ENCODE results near the gene MITF. TPM values are rescaled to one million over a fixed set of nuclear protein-coding genes. Genes with fewer than 3 reads are reported as not detected.

MITF gene
- polyA plus RNA-seq, 1 donor from 2014 or later = not detected

DNA sequence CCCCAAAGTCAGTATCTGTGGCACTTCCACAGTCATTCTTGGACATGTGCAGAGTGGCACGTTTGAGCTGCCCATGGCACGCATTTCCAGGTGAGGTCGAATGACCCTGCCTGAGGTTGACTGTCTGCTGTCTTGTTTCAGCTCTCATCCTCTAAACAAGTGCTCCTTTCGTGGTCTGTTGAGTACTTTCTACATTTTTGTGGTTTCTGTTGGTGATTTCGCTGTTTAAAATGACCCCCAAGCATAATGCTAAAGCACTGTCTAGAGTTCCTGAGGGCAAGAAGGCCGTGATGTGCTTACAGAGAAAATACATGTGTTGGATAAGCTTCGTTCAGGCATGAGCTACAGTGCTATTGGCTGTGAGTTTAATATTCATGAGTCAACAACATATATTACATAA, 220.3 kb downstream of the MITF start:
- Histone ChIP-seq H3K27me3 (ENCODE audit: insufficient read depth, low read depth, low read length) (no peaks in the 10 kb centered on the region), H3F3A (ENCODE audit: insufficient read depth, low read length, poor library complexity, severe bottlenecking) (no peaks in the 10 kb centered on the region), H3K4me2 (ENCODE audit: low read length) (no peak overlapping the region), H4K20me1 (ENCODE audit: insufficient read depth) (no peaks in the 10 kb centered on the region), H3K9me3 (ENCODE audit: low read length) (no peaks in the 10 kb centered on the region), H3K4me3 (ENCODE audit: low read length) (no peak overlapping the region), H2AFZ (ENCODE audit: low read depth, low read length) (no peak overlapping the region), H3K9me2 (ENCODE audit: insufficient read depth, low read length) (no peaks in the 10 kb centered on the region), H3K27ac (ENCODE audit: low read length) (no peak overlapping the region), H3K79me2 (replicated peaks; ENCODE audit: insufficient read depth, low read length) (no peaks in the 10 kb centered on the region), H3K36me3 (ENCODE audit: insufficient read depth, low read length) (no peaks in the 10 kb centered on the region), H3K9ac (ENCODE audit: low read length) (no peak overlapping the region)
- TF ChIP-seq EP300 (conservative IDR thresholded peaks at IDR 0.05; ENCODE audit: poor library complexity, severe bottlenecking) = no peak

DNA sequence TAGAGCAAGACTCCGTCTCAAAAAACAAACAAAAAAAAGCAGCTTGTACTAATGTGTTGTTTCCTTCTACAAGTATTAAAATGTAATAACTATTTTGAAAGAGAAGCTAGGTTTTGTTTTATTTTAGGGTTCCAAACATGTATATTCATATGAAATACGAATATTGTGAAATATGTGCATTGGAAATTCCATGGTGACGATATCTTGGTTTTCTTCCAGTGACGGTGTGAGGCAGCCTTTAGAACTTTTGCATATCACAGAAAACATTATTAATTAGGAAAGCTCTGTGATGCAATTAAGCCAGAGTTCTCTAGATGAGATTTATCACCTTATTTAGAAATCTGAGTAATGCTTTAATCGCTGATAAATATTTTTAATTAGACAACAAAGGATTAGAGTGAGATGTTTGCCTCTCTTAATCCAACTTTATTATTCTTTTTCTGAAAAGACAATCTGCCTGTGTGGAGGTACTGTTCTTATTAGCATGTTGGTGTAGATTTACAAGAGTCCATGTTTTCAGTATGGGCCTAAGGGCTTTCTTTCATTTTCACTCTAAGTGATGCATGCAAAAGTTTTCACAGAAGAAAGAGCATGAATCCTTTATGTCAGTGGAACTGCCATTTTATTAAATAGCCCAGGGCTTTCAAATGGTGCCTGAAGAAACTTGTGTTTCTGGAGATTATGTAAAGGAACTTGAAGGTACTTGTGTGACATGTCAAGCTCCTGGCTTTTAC, 222.6 kb downstream of the MITF start:
- Histone ChIP-seq H3K27me3 (ENCODE audit: insufficient read depth, low read depth, low read length) (no peaks in the 10 kb centered on the region), H4K20me1 (ENCODE audit: insufficient read depth) (no peaks in the 10 kb centered on the region), H3F3A (ENCODE audit: insufficient read depth, low read length, poor library complexity, severe bottlenecking) (no peaks in the 10 kb centered on the region), H3K4me3 (ENCODE audit: low read length) (no peak overlapping the region), H3K9me3 (ENCODE audit: low read length) (no peaks in the 10 kb centered on the region), H2AFZ (ENCODE audit: low read depth, low read length) (no peak overlapping the region), H3K27ac (ENCODE audit: low read length) (no peak overlapping the region), H3K79me2 (replicated peaks; ENCODE audit: insufficient read depth, low read length) (no peaks in the 10 kb centered on the region), H3K9ac (ENCODE audit: low read length) (no peak overlapping the region), H3K4me2 (ENCODE audit: low read length) (no peak overlapping the region), H3K9me2 (ENCODE audit: insufficient read depth, low read length) (no peaks in the 10 kb centered on the region), H3K36me3 (ENCODE audit: insufficient read depth, low read length) (no peaks in the 10 kb centered on the region)
- TF ChIP-seq TAF1 (IDR thresholded peaks at IDR 0.05; ENCODE audit: low read depth) (no peak), RAD21 (conservative IDR thresholded peaks at IDR 0.05) (no peak), CTCF (IDR thresholded peaks at IDR 0.05; ENCODE audit: poor library complexity, severe bottlenecking) (no peak), EP300 (conservative IDR thresholded peaks at IDR 0.05; ENCODE audit: poor library complexity, severe bottlenecking) (no peak), EZH2 (IDR thresholded peaks at IDR 0.05; ENCODE audit: borderline replicate concordance, insufficient read depth, low read length, poor library complexity, severe bottlenecking) (no peak), SMC3 (conservative IDR thresholded peaks at IDR 0.05; ENCODE audit: poor library complexity) (no peak), MXI1 (conservative IDR thresholded peaks at IDR 0.05; ENCODE audit: poor library complexity, severe bottlenecking) (no peak), POLR2AphosphoS5 (IDR thresholded peaks at IDR 0.05) (no peak)
- TF ChIP-seq, protein P1, sequence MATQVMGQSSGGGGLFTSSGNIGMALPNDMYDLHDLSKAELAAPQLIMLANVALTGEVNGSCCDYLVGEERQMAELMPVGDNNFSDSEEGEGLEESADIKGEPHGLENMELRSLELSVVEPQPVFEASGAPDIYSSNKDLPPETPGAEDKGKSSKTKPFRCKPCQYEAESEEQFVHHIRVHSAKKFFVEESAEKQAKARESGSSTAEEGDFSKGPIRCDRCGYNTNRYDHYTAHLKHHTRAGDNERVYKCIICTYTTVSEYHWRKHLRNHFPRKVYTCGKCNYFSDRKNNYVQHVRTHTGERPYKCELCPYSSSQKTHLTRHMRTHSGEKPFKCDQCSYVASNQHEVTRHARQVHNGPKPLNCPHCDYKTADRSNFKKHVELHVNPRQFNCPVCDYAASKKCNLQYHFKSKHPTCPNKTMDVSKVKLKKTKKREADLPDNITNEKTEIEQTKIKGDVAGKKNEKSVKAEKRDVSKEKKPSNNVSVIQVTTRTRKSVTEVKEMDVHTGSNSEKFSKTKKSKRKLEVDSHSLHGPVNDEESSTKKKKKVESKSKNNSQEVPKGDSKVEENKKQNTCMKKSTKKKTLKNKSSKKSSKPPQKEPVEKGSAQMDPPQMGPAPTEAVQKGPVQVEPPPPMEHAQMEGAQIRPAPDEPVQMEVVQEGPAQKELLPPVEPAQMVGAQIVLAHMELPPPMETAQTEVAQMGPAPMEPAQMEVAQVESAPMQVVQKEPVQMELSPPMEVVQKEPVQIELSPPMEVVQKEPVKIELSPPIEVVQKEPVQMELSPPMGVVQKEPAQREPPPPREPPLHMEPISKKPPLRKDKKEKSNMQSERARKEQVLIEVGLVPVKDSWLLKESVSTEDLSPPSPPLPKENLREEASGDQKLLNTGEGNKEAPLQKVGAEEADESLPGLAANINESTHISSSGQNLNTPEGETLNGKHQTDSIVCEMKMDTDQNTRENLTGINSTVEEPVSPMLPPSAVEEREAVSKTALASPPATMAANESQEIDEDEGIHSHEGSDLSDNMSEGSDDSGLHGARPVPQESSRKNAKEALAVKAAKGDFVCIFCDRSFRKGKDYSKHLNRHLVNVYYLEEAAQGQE (IDR thresholded peaks at IDR 0.05; ENCODE audit: borderline replicate concordance) = no peak
